WTC11 (cell line): ENCODE measurements around the gene ARL5B.

ENCODE experiments used
- AFF4 ChIP-seq: sonication (generic); formaldehyde crosslinking; IDR thresholded peaks from 2 replicates; pipeline ENCODE4 v1.8.1; 2023; ENCODE audit warnings: mild to moderate bottlenecking, missing genetic modification reagents, borderline replicate concordance
- CREB1 ChIP-seq: sonication (generic); formaldehyde crosslinking; IDR thresholded peaks from 2 replicates; pipeline ENCODE4 v1.8.0; 2023; ENCODE audit warnings: mild to moderate bottlenecking, missing genetic modification reagents
- CTCF ChIP-seq: fragments of 200-600 bp; IDR thresholded peaks from 2 replicates; pipeline ENCODE4 v1.8.0; 2022; ENCODE audit warnings: antibody characterized with exemption
- ETV6 ChIP-seq: sonication (generic); formaldehyde crosslinking; IDR thresholded peaks from 2 replicates; pipeline ENCODE4 v1.8.1; 2022; ENCODE audit warnings: mild to moderate bottlenecking, missing genetic modification reagents
- HMGXB4 ChIP-seq: sonication (generic); formaldehyde crosslinking; IDR thresholded peaks from 2 replicates; pipeline ENCODE4 v1.8.1; 2023; ENCODE audit warnings: mild to moderate bottlenecking, moderate library complexity, missing genetic modification reagents
- NFYB ChIP-seq: sonication (generic); formaldehyde crosslinking; conservative IDR thresholded peaks from 2 replicates; pipeline ENCODE4 v1.8.0; 2022; ENCODE audit warnings: low read depth, missing genetic modification reagents
- SP1 ChIP-seq: sonication (generic); formaldehyde crosslinking; conservative IDR thresholded peaks from 2 replicates; pipeline ENCODE4 v1.8.1; 2022; ENCODE audit warnings: missing genetic modification reagents
- TP53 ChIP-seq: sonication (generic); formaldehyde crosslinking; IDR thresholded peaks from 2 replicates; pipeline ENCODE4 v1.8.1; 2023; ENCODE audit warnings: mild to moderate bottlenecking, missing genetic modification reagents
- USF1 ChIP-seq: sonication (generic); formaldehyde crosslinking; IDR thresholded peaks from 2 replicates; pipeline ENCODE4 v1.8.0; 2022; ENCODE audit warnings: mild to moderate bottlenecking, missing genetic modification reagents
- USF2 ChIP-seq: sonication (generic); formaldehyde crosslinking; IDR thresholded peaks from 2 replicates; pipeline ENCODE4 v1.8.1; 2023; ENCODE audit warnings: mild to moderate bottlenecking, missing genetic modification reagents, moderate library complexity

- TF ChIP-seq CTCF (no peak), NFYB (CRISPR knock-in tag) (no peak), HMGXB4 (no peak), USF1 (CRISPR knock-in tag) (no peak), USF2 (CRISPR knock-in tag) (no peak), SP1 (CRISPR knock-in tag) (no peak), ETV6 (no peak), TP53 (CRISPR knock-in tag) (no peak), AFF4 (no peak), CREB1 (CRISPR knock-in tag) (no peak)
These were observed 51.0 kb downstream of the ARL5B start for GRCh38 chr10:18710201-18710653.
